Body of pancreas (tissue), 4 donors: Measurements from ENCODE around the gene AJM1.

ENCODE experiments used
- CTCF ChIP-seq, 7 experiments: fragments of 450-650 bp in 4 of 7; fragments of 200-600 bp in 3 of 7; sonication (generic) in 3 of 7; IDR thresholded peaks; one replicate each; pipeline ENCODE4 v1.5.1; 2016 to 2019; ENCODE audit warnings: antibody characterized with exemption in 7 of 7
- POLR2A ChIP-seq, 3 donors: fragments of 450-650 bp; IDR thresholded peaks; one replicate each; pipeline ENCODE4 v1.6.1; 2016; ENCODE audit warnings: antibody characterized with exemption in 3 of 3, mild to moderate bottlenecking in 2 of 3

GRCh38 chr9:136842380-136842948 is at the start of gene AJM1:
- TF ChIP-seq CTCF (IDR thresholded peaks at IDR 0.05) (peak; percentile 79 to 94 (median 86)), POLR2A (IDR thresholded peaks at IDR 0.05) (peak in 1 of 3 donors; percentile 17)
